ENCODE data around the gene ADAMTS5. TPM values are rescaled to one million over a fixed set of nuclear protein-coding genes. Genes with fewer than 3 reads are reported as not detected.

ADAMTS5 gene
- total and polyA plus RNA-seq, 2 of the 8 experiments (the other 6 are each of a cell fraction or from before 2014, with no cell fraction given): 0.20 to 1.1 TPM

GRCh38 chr21:26958788-26959187, 8.1 kb downstream of the ADAMTS5 start:
- DNase-seq (ENCODE audit: low read depth in 1 of 2, low spot score in 2 of 2) (no peak), FAIRE-seq (no peak)
- H4K91ac ChIP-seq (replicated peaks; ENCODE audit: insufficient read length, low read length): no peak overlapping the region
- H3K56ac ChIP-seq (replicated peaks; ENCODE audit: insufficient read length, low read depth, low read length): no peak overlapping the region
- H3K14ac ChIP-seq (ENCODE audit: insufficient read length): no peak overlapping the region
- no peak overlapping the region for H2BK12ac ChIP-seq (ENCODE audit: low read depth, low read length)
- H4K5ac ChIP-seq (ENCODE audit: insufficient read length, low read depth, low read length): no peak overlapping the region
- no peak overlapping the region for H3K9ac ChIP-seq (replicated peaks in 1 of 4; ENCODE audit: extremely low read depth in 1 of 4, low read depth in 3 of 4, low read length in 3 of 4)
- H3K27ac ChIP-seq (ENCODE audit: low read depth, low read length): no peak overlapping the region
- H4K8ac ChIP-seq (ENCODE audit: extremely low read depth, insufficient read depth, low read length): no peak overlapping the region
- H2BK20ac ChIP-seq (ENCODE audit: low read length): no peak overlapping the region
- 90% methylated on average over 2 of the region's 2 CpGs; no CpG with 5 or more reads in 1 of the 2 experiments for WGBS, 2 experiments (ENCODE audit: extremely low coverage in 1 of 2, insufficient coverage in 1 of 2, insufficient read length in 1 of 2, insufficient replicate concordance in 2 of 2, low coverage in 1 of 2, low lambda C conversion rate in 2 of 2, missing lambda C conversion rate in 1 of 2)
- no peak overlapping the region for H2BK120ac ChIP-seq (replicated peaks; ENCODE audit: low read depth, low read length)
- no peak overlapping the region for H2BK5ac ChIP-seq (ENCODE audit: low read depth, low read length)
- H3K18ac ChIP-seq (ENCODE audit: extremely low read depth, low read length): no peak overlapping the region
- H3K79me1 ChIP-seq (ENCODE audit: low read depth, low read length): no peaks in the 10 kb centered on the region
- H3K27me3 ChIP-seq (replicated peaks in 1 of 4; ENCODE audit: control insufficient read depth in 3 of 4, extremely low read depth in 1 of 4, insufficient read depth in 3 of 4, low read length in 3 of 4): peaks cover 0 to 2% (median 0%) of the 10 kb centered on the region in 4 experiments; a peak in 1 of 7 replicates
- 0 out of 2 replicates have a peak overlapping the region, but pooled peaks have one; percentile 3 for H2AFZ ChIP-seq (ENCODE audit: low read length)
- no peak overlapping the region for H3K23ac ChIP-seq (ENCODE audit: insufficient read length)
- no peaks in the 10 kb centered on the region for H3K23me2 ChIP-seq (ENCODE audit: low read depth, low read length)
- CTCF ChIA-PET (ENCODE audit: partially characterized antibody): interaction anchor here (0.7 to 1.8 kb wide), 8 partner anchors 9 to 606 kb away, joined by 3 to 5 read pairs (median 4); no protein-coding TSS in a partner anchor
- no peak for TF ChIP-seq RXRA (IDR thresholded peaks at IDR 0.05; ENCODE audit: insufficient read depth, low read depth, low read length)
- TF ChIP-seq CREB1 (IDR thresholded peaks at IDR 0.05): no peak
- TF ChIP-seq SP2 (IDR thresholded peaks at IDR 0.05; ENCODE audit: low read length): no peak
- no peak for TF ChIP-seq NANOG (IDR thresholded peaks at IDR 0.05; ENCODE audit: insufficient read depth, low read depth, low read length, poor library complexity, severe bottlenecking)
- no peak for TF ChIP-seq TAF7 (optimal IDR thresholded peaks at IDR 0.05; ENCODE audit: borderline replicate concordance, low read depth, low read length)
- no peak for TF ChIP-seq FOSL1 (IDR thresholded peaks at IDR 0.05; ENCODE audit: insufficient read depth, low read depth, low read length)
- no peak for TF ChIP-seq RAD21 (IDR thresholded peaks at IDR 0.05 in 1 of 2, conservative IDR thresholded peaks at IDR 0.05 in 1 of 2; ENCODE audit: low read depth in 2 of 2, low read length in 2 of 2)
- no peak for TF ChIP-seq CTBP2 (IDR thresholded peaks at IDR 0.05; ENCODE audit: borderline replicate concordance, insufficient read depth, insufficient read length, low read length)
- TF ChIP-seq JUN (IDR thresholded peaks at IDR 0.05; ENCODE audit: low read depth, low read length): no peak
- TF ChIP-seq ZNF274 (IDR thresholded peaks at IDR 0.05; ENCODE audit: borderline replicate concordance, extremely low read depth, low read length): no peak
- no peak for TF ChIP-seq NRF1 (IDR thresholded peaks at IDR 0.05; ENCODE audit: low read depth, low read length)
- TF ChIP-seq GABPA (IDR thresholded peaks at IDR 0.05; ENCODE audit: borderline replicate concordance, insufficient read depth, low read length): no peak
- no peak overlapping the region for H3K4me2 ChIP-seq (ENCODE audit: insufficient read depth in 1 of 2, low read depth in 2 of 2, low read length in 2 of 2)
- no peaks in the 10 kb centered on the region for H3K9me3 ChIP-seq (ENCODE audit: insufficient read depth in 2 of 2, low read depth in 1 of 2, low read length in 1 of 2)
- peak overlapping the region; percentile 49; the same call in 1 of the 2 replicates for H2BK15ac ChIP-seq (ENCODE audit: low read length)
- H3K79me2 ChIP-seq (ENCODE audit: control insufficient read depth in 1 of 2, insufficient read depth in 2 of 2, low read length in 2 of 2): no peaks in the 10 kb centered on the region
- H3K4me1 ChIP-seq (replicated peaks in 1 of 4; ENCODE audit: control insufficient read depth in 3 of 4, insufficient read depth in 4 of 4, low read length in 3 of 4): peaks cover 0 to 6% (median 2%) of the 10 kb centered on the region in 4 experiments; a peak in 2 of 7 replicates
- no peak overlapping the region for H3K4ac ChIP-seq (replicated peaks; ENCODE audit: insufficient read length, low read depth, low read length)
- POLR2A ChIA-PET (ENCODE audit: partially characterized antibody): no interaction called here
- no peak overlapping the region for H2AK5ac ChIP-seq (ENCODE audit: low read depth, low read length)
- H3K36me3 ChIP-seq (ENCODE audit: control insufficient read depth in 2 of 4, insufficient read depth in 4 of 4, low read length in 3 of 4): no peaks in the 10 kb centered on the region
- no peaks in the 10 kb centered on the region for H4K20me1 ChIP-seq (replicated peaks in 1 of 2; ENCODE audit: control insufficient read depth in 1 of 2, insufficient read depth in 2 of 2, low read length in 2 of 2)
- no peak overlapping the region for H3K4me3 ChIP-seq (ENCODE audit: extremely low read depth in 1 of 4, insufficient read depth in 2 of 4, low read depth in 3 of 4, low read length in 4 of 4)

All from H1 (cell line).